Measurements from ENCODE around the gene SLC25A4.
A peak's percentile ranks its signal among the peaks of the same experiment; 100 is the strongest.

The SLC25A4 gene

GRCh38 chr4:185122681-185123345 lies 20.3 kb upstream of the SLC25A4 start:
- H3K9ac ChIP-seq (ENCODE audit: low read depth, low read length): no peak overlapping the region
- H3K4me1 ChIP-seq (ENCODE audit: control insufficient read depth, insufficient read depth, low read length): peaks cover 7% of the 10 kb centered on the region
- H3K36me3 ChIP-seq (ENCODE audit: control insufficient read depth, insufficient read depth, low read length): no peaks in the 10 kb centered on the region
- no peaks in the 10 kb centered on the region for H3K9me3 ChIP-seq (ENCODE audit: control insufficient read depth, insufficient read depth, low read length)
- no peak overlapping the region for H3K4me3 ChIP-seq (ENCODE audit: low read depth, low read length)
- peaks cover 11% of the 10 kb centered on the region for H3K27me3 ChIP-seq (ENCODE audit: control insufficient read depth, insufficient read depth, low read length)

GRCh38 chr4:185124006-185124405 lies 19.1 kb upstream of the SLC25A4 start:
- no peaks in the 10 kb centered on the region for H3K36me3 ChIP-seq (ENCODE audit: control insufficient read depth, insufficient read depth, low read length)
- H3K4me1 ChIP-seq (ENCODE audit: control insufficient read depth, insufficient read depth, low read length): peaks cover 7% of the 10 kb centered on the region
- H3K27me3 ChIP-seq (ENCODE audit: control insufficient read depth, insufficient read depth, low read length): peaks cover 15% of the 10 kb centered on the region
- no peak overlapping the region for H3K9ac ChIP-seq (ENCODE audit: low read depth, low read length)
- H3K9me3 ChIP-seq (ENCODE audit: control insufficient read depth, insufficient read depth, low read length): no peaks in the 10 kb centered on the region
- H3K4me3 ChIP-seq (ENCODE audit: low read depth, low read length): no peak overlapping the region

GRCh38 chr4:185127021-185127925 lies 15.8 kb upstream of the SLC25A4 start:
- Histone ChIP-seq H3K9me3 (ENCODE audit: control insufficient read depth, insufficient read depth, low read length) (no peaks in the 10 kb centered on the region), H3K27me3 (ENCODE audit: control insufficient read depth, insufficient read depth, low read length) (peaks cover 18% of the 10 kb centered on the region), H3K4me1 (ENCODE audit: control insufficient read depth, insufficient read depth, low read length) (no peaks in the 10 kb centered on the region), H3K9ac (ENCODE audit: low read depth, low read length) (peak overlapping the region; percentile 32), H3K4me3 (ENCODE audit: low read depth, low read length) (peak overlapping the region; percentile 72), H3K36me3 (ENCODE audit: control insufficient read depth, insufficient read depth, low read length) (no peaks in the 10 kb centered on the region)

GRCh38 chr4:185128272-185129119 lies 14.6 kb upstream of the SLC25A4 start:
- peak overlapping the region; percentile 72 for H3K4me3 ChIP-seq (ENCODE audit: low read depth, low read length)
- H3K27me3 ChIP-seq (ENCODE audit: control insufficient read depth, insufficient read depth, low read length): peaks cover 18% of the 10 kb centered on the region
- H3K4me1 ChIP-seq (ENCODE audit: control insufficient read depth, insufficient read depth, low read length): no peaks in the 10 kb centered on the region
- H3K36me3 ChIP-seq (ENCODE audit: control insufficient read depth, insufficient read depth, low read length): no peaks in the 10 kb centered on the region
- no peaks in the 10 kb centered on the region for H3K9me3 ChIP-seq (ENCODE audit: control insufficient read depth, insufficient read depth, low read length)
- peak overlapping the region; percentile 47 for H3K9ac ChIP-seq (ENCODE audit: low read depth, low read length)

- H3K9me3 ChIP-seq (ENCODE audit: control insufficient read depth, insufficient read depth, low read length): no peaks in the 10 kb centered on the region
- no peak overlapping the region for H3K4me3 ChIP-seq (ENCODE audit: low read depth, low read length)
- H3K27me3 ChIP-seq (ENCODE audit: control insufficient read depth, insufficient read depth, low read length): no peaks in the 10 kb centered on the region
- H3K4me1 ChIP-seq (ENCODE audit: control insufficient read depth, insufficient read depth, low read length): no peaks in the 10 kb centered on the region
- no peak overlapping the region for H3K9ac ChIP-seq (ENCODE audit: low read depth, low read length)
- H3K36me3 ChIP-seq (ENCODE audit: control insufficient read depth, insufficient read depth, low read length): no peaks in the 10 kb centered on the region
Measured at GRCh38 chr4:185134307-185134869, 8.7 kb upstream of the SLC25A4 start.

- Histone ChIP-seq H3K36me3 (ENCODE audit: control insufficient read depth, insufficient read depth, low read length) (no peaks in the 10 kb centered on the region), H3K9ac (ENCODE audit: low read depth, low read length) (no peak overlapping the region), H3K9me3 (ENCODE audit: control insufficient read depth, insufficient read depth, low read length) (no peaks in the 10 kb centered on the region), H3K27me3 (ENCODE audit: control insufficient read depth, insufficient read depth, low read length) (no peaks in the 10 kb centered on the region), H3K4me3 (ENCODE audit: low read depth, low read length) (no peak overlapping the region), H3K4me1 (ENCODE audit: control insufficient read depth, insufficient read depth, low read length) (no peaks in the 10 kb centered on the region)
Measured at GRCh38 chr4:185137233-185137925, 5.7 kb upstream of the SLC25A4 start.

- no peaks in the 10 kb centered on the region for H3K36me3 ChIP-seq (ENCODE audit: control insufficient read depth, insufficient read depth, low read length)
- H3K4me1 ChIP-seq (ENCODE audit: control insufficient read depth, insufficient read depth, low read length): no peaks in the 10 kb centered on the region
- H3K4me3 ChIP-seq (ENCODE audit: low read depth, low read length): no peak overlapping the region
- H3K9me3 ChIP-seq (ENCODE audit: control insufficient read depth, insufficient read depth, low read length): no peaks in the 10 kb centered on the region
- no peak overlapping the region for H3K9ac ChIP-seq (ENCODE audit: low read depth, low read length)
- no peaks in the 10 kb centered on the region for H3K27me3 ChIP-seq (ENCODE audit: control insufficient read depth, insufficient read depth, low read length)
Measured at GRCh38 chr4:185138161-185138560, 4.9 kb upstream of the SLC25A4 start.

- Histone ChIP-seq H3K4me3 (ENCODE audit: low read depth, low read length) (no peak overlapping the region), H3K9me3 (ENCODE audit: control insufficient read depth, insufficient read depth, low read length) (no peaks in the 10 kb centered on the region), H3K9ac (ENCODE audit: low read depth, low read length) (no peak overlapping the region), H3K4me1 (ENCODE audit: control insufficient read depth, insufficient read depth, low read length) (no peaks in the 10 kb centered on the region), H3K27me3 (ENCODE audit: control insufficient read depth, insufficient read depth, low read length) (peaks cover 6% of the 10 kb centered on the region), H3K36me3 (ENCODE audit: control insufficient read depth, insufficient read depth, low read length) (no peaks in the 10 kb centered on the region)
Measured at GRCh38 chr4:185139736-185140135, 3.3 kb upstream of the SLC25A4 start.

GRCh38 chr4:185141777-185142176 lies 1.3 kb upstream of the SLC25A4 start:
- no peaks in the 10 kb centered on the region for H3K36me3 ChIP-seq (ENCODE audit: control insufficient read depth, insufficient read depth, low read length)
- H3K4me1 ChIP-seq (ENCODE audit: control insufficient read depth, insufficient read depth, low read length): no peaks in the 10 kb centered on the region
- H3K4me3 ChIP-seq (ENCODE audit: low read depth, low read length): no peak overlapping the region
- peaks cover 6% of the 10 kb centered on the region for H3K27me3 ChIP-seq (ENCODE audit: control insufficient read depth, insufficient read depth, low read length)
- no peaks in the 10 kb centered on the region for H3K9me3 ChIP-seq (ENCODE audit: control insufficient read depth, insufficient read depth, low read length)
- no peak overlapping the region for H3K9ac ChIP-seq (ENCODE audit: low read depth, low read length)

- no peaks in the 10 kb centered on the region for H3K9me3 ChIP-seq (ENCODE audit: control insufficient read depth, insufficient read depth, low read length)
Measured at GRCh38 chr4:185142564-185142911, 528 bp upstream of the SLC25A4 start.

GRCh38 chr4:185143601-185143969 lies 519 bp downstream of the SLC25A4 start:
- H3K36me3 ChIP-seq (ENCODE audit: control insufficient read depth, insufficient read depth, low read length): no peaks in the 10 kb centered on the region
- no peaks in the 10 kb centered on the region for H3K9me3 ChIP-seq (ENCODE audit: control insufficient read depth, insufficient read depth, low read length)
- H3K4me1 ChIP-seq (ENCODE audit: control insufficient read depth, insufficient read depth, low read length): no peaks in the 10 kb centered on the region
- H3K9ac ChIP-seq (ENCODE audit: low read depth, low read length): no peak overlapping the region
- H3K4me3 ChIP-seq (ENCODE audit: low read depth, low read length): peak overlapping the region; percentile 63
- peaks cover 6% of the 10 kb centered on the region for H3K27me3 ChIP-seq (ENCODE audit: control insufficient read depth, insufficient read depth, low read length)

More at GRCh38 chr4:185142564-185142911, 528 bp upstream of the SLC25A4 start:
- Histone ChIP-seq H3K36me3 (ENCODE audit: control insufficient read depth, insufficient read depth, low read length) (no peaks in the 10 kb centered on the region), H3K27me3 (ENCODE audit: control insufficient read depth, insufficient read depth, low read length) (peaks cover 6% of the 10 kb centered on the region), H3K9ac (ENCODE audit: low read depth, low read length) (peak overlapping the region; percentile 38), H3K4me1 (ENCODE audit: control insufficient read depth, insufficient read depth, low read length) (no peaks in the 10 kb centered on the region), H3K4me3 (ENCODE audit: low read depth, low read length) (peak overlapping the region; percentile 77)
